ENCODE results near the gene KLHDC1.
A peak's percentile ranks its signal among the peaks of the same experiment; 100 is the strongest.
"Not testable (repeated sequence)": the region's sequence is repeated elsewhere in the genome, so short reads cannot be mapped to it uniquely, and the experiment has no call there.

The KLHDC1 gene

GRCh38 chr14:49692811-49693734, at the start of gene KLHDC1:
Gene KLHDC1 (plus strand): TSS chr14:49693120. CDS start chr14:49693195, 75 bp downstream.
- peak; percentile 44 for DNase-seq

- no peak for DNase-seq
Measured at GRCh38 chr14:49653508-49653907, 39.4 kb upstream of the KLHDC1 start.

GRCh38 chr14:49654511-49654910, 38.4 kb upstream of the KLHDC1 start:
- no peak for DNase-seq

DNA sequence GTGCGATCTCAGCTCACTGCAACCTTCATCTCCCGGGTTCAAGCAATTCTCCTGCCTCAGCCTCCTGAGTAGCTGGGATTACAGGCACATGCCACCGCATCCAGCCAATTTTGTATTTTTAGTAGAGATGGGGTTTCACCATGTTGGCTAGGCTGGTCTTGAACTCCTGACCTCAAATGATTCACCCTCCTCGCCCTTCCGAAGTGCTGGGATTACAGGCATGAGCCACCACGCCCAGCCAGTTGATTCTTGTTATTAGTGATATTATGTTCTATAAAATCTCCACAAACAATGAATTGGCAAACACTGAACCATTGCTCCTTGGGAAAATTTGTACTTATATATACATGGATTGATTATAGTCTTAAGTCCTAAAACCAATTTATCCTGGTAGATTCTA, 35.4 kb upstream of the KLHDC1 start:
- DNase-seq, result not testable (repeated sequence)

GRCh38 chr14:49659526-49660455, 33.1 kb upstream of the KLHDC1 start:
- DNase-seq, result no peak

DNA sequence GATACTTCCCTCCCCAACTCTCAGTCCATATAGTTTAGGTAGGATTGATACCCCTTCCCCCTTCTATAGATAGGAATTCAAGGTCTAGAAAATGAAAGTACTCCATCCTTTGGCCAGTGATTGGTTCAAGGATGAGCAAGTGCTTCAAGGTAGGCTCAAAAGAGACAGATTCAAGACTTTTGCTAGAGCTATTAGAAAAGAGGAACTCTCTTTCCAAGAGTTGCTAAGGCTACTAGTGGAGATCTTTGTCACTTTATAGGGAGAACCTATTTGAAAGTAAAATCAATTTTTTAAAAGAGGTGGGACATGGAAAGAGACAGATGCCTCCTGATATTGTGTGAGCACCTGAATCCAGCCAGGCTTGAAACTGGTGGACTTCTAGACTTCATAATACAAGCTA, 22.4 kb upstream of the KLHDC1 start:
- no peak for DNase-seq

- no peak for DNase-seq
Measured at GRCh38 chr14:49673586-49673985, 19.3 kb upstream of the KLHDC1 start.

DNA sequence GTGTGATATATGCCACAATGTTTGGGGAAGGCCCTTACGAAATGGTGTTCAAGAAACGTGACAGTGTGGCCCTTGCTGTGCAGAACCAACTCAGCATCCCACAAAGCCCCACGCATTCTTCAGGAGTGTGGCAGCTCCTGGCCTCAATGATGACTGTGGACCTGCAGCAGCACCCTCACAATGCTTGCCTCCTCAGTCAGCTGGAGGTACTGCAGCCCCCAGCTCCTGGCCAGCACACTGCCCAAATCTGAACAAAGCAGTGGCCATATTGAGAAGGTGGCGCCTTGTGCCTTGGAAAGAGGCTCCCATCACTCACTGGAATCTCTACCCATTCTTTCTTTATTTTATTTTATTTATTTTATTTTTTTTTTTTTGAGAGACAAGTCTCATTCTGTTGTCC, 15.3 kb upstream of the KLHDC1 start:
- no peak for DNase-seq

GRCh38 chr14:49679271-49679670, 13.6 kb upstream of the KLHDC1 start:
- no peak for DNase-seq

DNA sequence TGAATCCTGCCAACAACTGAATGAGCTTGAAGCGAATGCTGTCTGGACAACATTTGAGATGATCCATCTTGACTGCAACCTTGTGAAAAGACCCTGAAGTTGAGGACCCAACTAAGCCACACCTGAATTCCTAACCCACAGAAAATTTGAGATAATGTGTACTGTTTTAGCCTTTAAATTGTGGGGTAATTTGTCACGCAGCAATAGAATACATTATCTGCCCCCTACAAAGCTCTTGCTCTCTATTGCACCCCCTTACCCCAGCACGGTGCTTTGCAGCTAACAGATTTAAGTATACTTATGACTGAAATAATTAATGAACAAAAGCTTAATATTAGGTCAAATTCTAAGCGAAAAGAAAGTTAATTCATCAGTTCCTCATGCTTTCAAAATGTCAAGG, 6.5 kb upstream of the KLHDC1 start:
- DNase-seq, result no peak

DNA sequence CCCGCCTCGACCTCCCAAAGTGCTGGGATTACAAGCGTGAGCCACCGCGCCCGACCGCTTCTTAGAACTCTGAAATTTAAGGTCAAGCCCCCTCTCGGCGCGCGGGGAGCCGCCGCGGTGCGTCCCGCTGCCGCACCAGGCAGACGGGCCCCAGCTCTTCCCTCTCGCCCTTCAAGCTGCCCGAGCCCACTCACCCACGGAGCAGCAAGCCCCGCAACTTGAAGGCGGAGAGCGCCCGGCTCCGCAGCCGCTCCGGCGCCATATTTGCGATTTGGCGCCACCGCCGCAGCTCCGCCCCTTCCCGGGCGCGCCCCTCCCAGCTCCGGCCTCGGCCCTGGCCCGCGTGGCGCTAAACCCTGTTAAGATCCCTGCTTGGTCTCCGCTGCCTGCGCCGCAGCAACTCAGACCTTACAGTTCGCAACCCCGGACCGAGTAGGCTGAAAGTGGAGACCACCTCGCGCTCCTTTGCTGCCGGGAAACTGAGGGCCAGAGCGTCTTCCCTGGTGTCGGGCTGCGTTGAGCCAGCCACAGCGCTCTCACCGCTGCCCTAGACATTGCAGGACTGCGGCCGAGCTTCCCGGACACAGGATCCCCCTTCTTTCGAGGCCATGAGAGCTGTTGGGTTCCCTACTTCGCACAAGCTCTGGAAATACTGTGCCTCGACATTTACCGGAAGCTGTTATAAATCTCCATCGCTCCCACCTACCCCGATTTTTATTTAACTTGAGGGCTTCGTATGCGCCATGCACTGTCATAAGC, 4.8 kb upstream of the KLHDC1 start, which contains the start of gene POLE2:
Gene POLE2, minus strand, starts transcription at position 273 of the 759 bp plus-strand sequence. Its CDS starts 11 bp downstream, at position 262.
- DNase-seq, result peak; percentile 69

DNA sequence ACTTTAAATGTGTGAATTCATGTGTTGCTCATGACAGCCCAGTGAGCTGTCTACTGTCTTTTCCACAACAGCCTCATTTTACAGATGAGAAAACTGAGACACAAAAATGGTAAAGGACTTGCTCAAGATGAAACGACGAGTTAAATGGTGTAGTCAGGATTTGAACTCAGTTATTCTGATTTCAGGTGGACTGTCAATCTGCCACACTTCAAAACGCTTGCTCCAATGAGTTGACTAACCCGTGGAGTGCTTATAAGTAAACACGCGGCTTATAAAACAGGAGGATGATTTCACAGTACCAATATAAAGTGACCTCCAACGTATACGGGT, 4.3 kb upstream of the KLHDC1 start:
- no peak for DNase-seq

DNA sequence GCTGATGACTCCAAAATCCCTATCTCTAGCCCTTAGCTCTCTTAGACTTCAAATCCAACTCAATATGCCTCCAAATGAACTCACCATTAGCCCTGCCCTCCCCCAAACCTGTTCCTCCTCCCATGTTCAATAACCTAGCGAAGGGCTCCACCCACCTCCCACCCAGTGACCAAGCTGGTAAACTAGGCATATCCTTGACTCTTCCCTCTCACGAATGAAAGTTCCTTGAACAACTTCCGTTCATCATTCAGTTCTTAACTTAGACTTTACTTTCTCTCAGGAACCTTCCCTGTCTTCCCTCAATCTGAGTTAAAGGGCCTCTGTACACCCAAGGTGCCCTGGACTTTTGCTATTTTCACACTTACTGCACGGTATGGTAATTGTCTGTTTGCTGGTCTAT, 1.9 kb upstream of the KLHDC1 start:
- no peak for DNase-seq

GRCh38 chr14:49692193-49692757, 645 bp upstream of the KLHDC1 start:
- DNase-seq, result no peak

DNA sequence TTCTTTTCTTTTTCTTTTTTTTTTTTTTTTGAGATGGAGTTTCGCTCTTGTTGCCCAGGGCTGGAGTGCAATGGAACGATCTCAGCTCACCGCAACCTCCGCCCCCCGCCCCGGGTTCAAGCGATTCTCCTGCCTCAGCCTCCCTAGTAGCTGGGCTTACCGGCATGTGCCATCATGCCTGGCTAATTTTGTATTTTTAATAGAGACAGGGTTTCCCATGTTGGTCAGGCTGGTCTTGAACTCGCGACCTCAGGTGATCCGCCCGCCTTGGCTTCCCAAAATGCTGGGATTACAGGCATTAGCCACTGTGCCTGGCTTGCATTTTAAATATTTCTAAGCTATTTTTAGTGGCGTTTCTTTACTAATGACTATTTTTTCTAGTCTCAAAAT, 810 bp downstream of the KLHDC1 start:
- DNase-seq, result not testable (repeated sequence)

- no peak for DNase-seq
Measured at GRCh38 chr14:49702725-49703124, 9.8 kb downstream of the KLHDC1 start.

- DNase-seq, result no peak
Measured at GRCh38 chr14:49703965-49704364, 11.0 kb downstream of the KLHDC1 start.

DNA sequence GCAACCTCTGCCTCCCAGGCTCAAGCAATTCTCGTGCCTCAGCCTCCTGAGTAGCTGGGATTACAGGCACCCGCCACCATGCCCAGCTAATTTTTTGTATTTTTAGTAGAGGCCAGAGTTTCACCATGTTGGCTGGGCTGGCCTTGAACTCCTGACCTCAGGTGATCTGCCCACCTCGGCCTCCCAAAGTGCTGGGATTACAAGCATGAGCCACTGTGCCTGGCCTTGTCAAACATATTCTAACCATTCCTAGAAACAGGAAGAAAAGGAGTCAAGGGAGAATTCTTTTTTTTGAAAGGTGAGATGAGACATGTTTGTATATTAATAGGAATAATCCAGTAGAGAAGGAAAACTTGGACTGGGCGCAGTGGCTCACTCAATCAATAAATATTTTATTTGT, 11.6 kb downstream of the KLHDC1 start:
- not testable (repeated sequence) for DNase-seq

DNA sequence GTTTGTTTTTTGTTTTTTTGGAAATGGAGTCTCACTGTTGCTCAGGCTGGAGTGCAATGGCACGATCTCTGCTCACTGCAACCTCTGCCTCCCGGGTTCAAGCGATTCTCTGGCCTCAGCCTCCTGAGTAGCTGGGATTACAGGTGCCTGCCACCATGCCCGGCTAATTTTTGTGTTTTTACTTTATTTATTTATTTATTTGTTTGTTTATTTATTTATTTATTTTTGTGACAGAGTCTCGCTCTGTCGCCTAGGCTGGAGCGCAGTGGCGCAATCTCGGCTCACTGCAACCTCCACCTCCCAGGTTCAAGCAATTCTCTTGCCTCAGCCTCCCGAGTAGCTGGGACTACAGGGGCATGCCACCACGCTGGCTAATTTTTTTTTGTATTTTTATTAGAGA, 18.1 kb downstream of the KLHDC1 start:
- DNase-seq, result not testable (repeated sequence)

DNA sequence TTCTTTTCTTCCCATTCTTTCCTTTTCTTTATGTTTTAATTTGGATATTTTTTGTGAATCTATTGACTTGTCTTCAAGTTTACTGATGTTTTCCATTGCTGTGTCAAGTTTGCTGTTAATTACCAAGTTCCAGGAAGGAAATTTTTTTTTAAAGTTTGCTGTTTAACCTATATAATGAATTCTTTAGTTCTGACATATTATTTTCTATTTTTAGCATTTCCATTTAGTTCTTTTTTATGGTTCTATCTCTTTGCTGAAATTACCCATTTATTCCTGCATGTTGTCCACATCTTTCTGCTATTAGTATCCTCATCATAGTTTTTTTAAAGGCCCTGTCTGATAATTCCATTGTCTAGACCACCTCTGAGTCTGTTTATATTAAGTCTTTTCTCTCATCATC, 27.8 kb downstream of the KLHDC1 start:
- no peak for DNase-seq

DNA sequence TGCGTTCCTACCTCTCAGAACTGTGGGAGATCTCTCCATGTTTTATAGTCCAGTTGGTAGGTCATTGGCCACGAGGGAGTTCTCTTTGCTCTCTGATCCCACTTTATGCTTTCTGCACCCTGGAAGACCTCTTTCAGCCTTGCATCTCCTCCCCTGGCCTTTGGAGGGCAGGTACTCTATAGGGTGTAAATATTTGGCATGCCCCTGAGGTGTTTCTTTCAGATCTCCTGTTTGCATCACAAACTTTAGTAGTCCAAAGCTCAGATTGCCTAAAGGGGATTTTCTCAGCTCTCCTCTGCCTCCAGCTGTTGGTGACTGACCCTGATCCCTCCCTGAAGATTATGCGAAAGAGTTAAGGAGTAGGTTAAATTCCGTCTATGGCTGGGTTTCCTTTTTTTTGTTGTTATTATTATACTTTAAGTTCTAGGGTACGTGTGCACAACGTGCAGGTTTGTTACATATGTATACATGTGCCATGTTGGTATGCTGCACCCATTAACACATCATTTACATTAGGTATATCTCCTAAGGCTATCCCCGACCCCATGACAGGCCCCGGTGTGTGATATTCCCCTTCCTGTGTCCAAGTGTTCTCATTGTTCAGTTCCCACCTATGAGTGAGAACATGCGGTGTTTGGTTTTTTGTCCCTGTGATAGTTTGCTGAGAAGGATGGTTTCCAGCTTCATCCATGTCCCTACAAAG, 29.0 kb downstream of the KLHDC1 start:
- DNase-seq, result not testable (repeated sequence)

DNA sequence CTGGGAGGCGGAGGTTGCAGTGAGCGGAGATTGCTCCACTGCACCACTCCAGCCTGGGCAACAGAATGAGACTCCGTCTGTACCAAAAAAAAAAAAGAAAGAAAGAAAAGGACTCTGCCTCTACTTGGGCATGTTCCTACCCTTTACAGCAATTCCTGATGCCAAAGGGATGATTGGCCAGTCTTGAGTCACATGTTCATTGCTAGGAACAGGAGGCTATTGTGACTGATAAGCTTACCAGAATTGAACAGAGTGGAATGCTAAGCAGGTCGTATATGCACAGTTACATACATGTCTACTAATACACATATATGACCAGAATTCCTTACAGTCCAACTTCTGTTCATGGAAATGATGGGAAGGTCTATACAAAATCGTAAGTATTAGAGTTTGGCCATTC, 34.3 kb downstream of the KLHDC1 start:
- no peak for DNase-seq
